ENCODE measurements around the gene STRN3.

DNA sequence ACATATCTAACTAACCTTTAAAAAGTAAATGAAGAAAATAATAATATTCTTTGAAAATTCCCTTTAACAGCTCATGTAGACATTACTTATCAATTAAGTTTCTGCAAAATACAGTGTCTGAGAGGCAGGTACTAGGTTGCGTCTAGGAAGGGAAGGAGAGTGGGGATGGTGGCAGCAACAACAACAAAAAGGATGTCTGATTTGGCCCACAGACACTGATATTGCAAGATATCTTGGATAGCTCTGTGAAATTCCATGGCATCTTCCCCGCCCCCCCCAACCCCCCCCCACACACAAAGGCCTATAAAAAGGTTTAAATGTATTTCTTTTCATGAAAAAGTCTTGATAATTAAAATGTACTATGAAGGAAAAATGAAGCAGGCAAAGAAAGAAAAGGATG is 42.3 kb downstream of the STRN3 start:
- TF ChIP-seq, protein P1, sequence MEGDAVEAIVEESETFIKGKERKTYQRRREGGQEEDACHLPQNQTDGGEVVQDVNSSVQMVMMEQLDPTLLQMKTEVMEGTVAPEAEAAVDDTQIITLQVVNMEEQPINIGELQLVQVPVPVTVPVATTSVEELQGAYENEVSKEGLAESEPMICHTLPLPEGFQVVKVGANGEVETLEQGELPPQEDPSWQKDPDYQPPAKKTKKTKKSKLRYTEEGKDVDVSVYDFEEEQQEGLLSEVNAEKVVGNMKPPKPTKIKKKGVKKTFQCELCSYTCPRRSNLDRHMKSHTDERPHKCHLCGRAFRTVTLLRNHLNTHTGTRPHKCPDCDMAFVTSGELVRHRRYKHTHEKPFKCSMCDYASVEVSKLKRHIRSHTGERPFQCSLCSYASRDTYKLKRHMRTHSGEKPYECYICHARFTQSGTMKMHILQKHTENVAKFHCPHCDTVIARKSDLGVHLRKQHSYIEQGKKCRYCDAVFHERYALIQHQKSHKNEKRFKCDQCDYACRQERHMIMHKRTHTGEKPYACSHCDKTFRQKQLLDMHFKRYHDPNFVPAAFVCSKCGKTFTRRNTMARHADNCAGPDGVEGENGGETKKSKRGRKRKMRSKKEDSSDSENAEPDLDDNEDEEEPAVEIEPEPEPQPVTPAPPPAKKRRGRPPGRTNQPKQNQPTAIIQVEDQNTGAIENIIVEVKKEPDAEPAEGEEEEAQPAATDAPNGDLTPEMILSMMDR (IDR thresholded peaks at IDR 0.05; ENCODE audit: poor library complexity): no peak
- TF ChIP-seq EZH2 (IDR thresholded peaks at IDR 0.05; ENCODE audit: borderline replicate concordance): no peak
